Osteocyte (in vitro differentiated cells): Measurements from ENCODE around the gene MPP7. TPM values are rescaled to one million over a fixed set of nuclear protein-coding genes. Genes with fewer than 3 reads are reported as not detected.
A peak's percentile ranks its signal among the peaks of the same experiment; 100 is the strongest.

Experiments used
- DNase-seq: peaks from one replicate; pipeline ENCODE4 v3.0.0; 2021; ENCODE audit warnings: mixed read lengths; ENCODE audit not compliant: unreplicated experiment; ENCODE audit errors: extremely low spot score
- H3K27ac Mint-ChIP-seq: one replicate; pipeline ENCODE4 v1.8.0; 2021; ENCODE audit warnings: mild to moderate bottlenecking, mixed read lengths; ENCODE audit not compliant: unreplicated experiment
- H3K27me3 Mint-ChIP-seq: one replicate; pipeline ENCODE4 v1.8.0; 2021; ENCODE audit warnings: mixed read lengths; ENCODE audit not compliant: unreplicated experiment
- H3K36me3 Mint-ChIP-seq: one replicate; pipeline ENCODE4 v1.8.0; 2021; ENCODE audit warnings: mixed read lengths; ENCODE audit not compliant: unreplicated experiment
- H3K4me1 Mint-ChIP-seq: one replicate; pipeline ENCODE4 v1.8.0; 2021; ENCODE audit warnings: mixed read lengths; ENCODE audit not compliant: unreplicated experiment
- H3K4me3 Mint-ChIP-seq: one replicate; pipeline ENCODE4 v1.8.0; 2021; ENCODE audit warnings: mild to moderate bottlenecking, moderate library complexity, mixed read lengths; ENCODE audit not compliant: unreplicated experiment
- H3K9me3 Mint-ChIP-seq: one replicate; pipeline ENCODE4 v1.8.0; 2021; ENCODE audit warnings: mixed read lengths; ENCODE audit not compliant: unreplicated experiment
- total RNA-seq: library from RNA; stranded (reverse); gene quantifications from 2 replicates; pipeline ENCODE4 v1.2.1, GENCODE V29; 2021
- TF ChIP-seq, protein P1 (sequence below): fragments of 200-600 bp; sonication (generic); IDR thresholded peaks from 2 replicates; pipeline ENCODE4 v1.5.0; 2021; ENCODE audit warnings: antibody characterized with exemption, mild to moderate bottlenecking, moderate library complexity

Gene MPP7
- total RNA-seq, 1 donor from 2014 or later, result 37.4 TPM

- Mint-ChIP-seq H3K4me3 (no peak overlapping the region), H3K36me3 (no peaks in the 10 kb centered on the region), H3K27me3 (peaks cover 31% of the 10 kb centered on the region), H3K27ac (no peak overlapping the region), H3K4me1 (peaks cover 9% of the 10 kb centered on the region), H3K9me3 (no peaks in the 10 kb centered on the region)
- no peak for DNase-seq
- TF ChIP-seq, protein P1, sequence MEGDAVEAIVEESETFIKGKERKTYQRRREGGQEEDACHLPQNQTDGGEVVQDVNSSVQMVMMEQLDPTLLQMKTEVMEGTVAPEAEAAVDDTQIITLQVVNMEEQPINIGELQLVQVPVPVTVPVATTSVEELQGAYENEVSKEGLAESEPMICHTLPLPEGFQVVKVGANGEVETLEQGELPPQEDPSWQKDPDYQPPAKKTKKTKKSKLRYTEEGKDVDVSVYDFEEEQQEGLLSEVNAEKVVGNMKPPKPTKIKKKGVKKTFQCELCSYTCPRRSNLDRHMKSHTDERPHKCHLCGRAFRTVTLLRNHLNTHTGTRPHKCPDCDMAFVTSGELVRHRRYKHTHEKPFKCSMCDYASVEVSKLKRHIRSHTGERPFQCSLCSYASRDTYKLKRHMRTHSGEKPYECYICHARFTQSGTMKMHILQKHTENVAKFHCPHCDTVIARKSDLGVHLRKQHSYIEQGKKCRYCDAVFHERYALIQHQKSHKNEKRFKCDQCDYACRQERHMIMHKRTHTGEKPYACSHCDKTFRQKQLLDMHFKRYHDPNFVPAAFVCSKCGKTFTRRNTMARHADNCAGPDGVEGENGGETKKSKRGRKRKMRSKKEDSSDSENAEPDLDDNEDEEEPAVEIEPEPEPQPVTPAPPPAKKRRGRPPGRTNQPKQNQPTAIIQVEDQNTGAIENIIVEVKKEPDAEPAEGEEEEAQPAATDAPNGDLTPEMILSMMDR, result no peak
These were observed 8.2 kb upstream of the MPP7 start for GRCh38 chr10:28311104-28311503.

DNA sequence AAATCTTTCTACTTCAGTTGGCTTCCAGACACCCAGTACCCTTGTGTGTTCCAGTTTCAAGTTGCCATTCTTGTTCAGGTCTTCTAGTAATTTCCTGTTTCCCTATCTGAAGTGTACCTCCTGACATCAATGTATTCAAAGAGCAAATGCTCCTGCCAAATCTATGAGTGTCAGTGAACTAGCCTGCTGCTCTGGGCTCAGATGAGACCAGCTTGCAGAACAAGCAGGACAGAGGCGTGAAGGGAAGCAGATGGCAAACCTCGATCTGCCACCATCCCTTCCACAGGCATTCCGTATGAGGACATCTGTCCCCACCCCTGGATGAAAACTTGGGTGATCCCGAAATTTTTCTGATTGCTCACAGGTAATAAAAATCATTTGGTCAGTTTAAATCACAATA, 4.4 kb upstream of the MPP7 start:
- Mint-ChIP-seq H3K27me3 (peaks cover 53% of the 10 kb centered on the region), H3K36me3 (no peaks in the 10 kb centered on the region), H3K4me3 (no peak overlapping the region), H3K9me3 (no peaks in the 10 kb centered on the region), H3K27ac (no peak overlapping the region), H3K4me1 (peaks cover 12% of the 10 kb centered on the region)
- peak; percentile 23 for DNase-seq
- TF ChIP-seq, protein P1, result no peak

DNA sequence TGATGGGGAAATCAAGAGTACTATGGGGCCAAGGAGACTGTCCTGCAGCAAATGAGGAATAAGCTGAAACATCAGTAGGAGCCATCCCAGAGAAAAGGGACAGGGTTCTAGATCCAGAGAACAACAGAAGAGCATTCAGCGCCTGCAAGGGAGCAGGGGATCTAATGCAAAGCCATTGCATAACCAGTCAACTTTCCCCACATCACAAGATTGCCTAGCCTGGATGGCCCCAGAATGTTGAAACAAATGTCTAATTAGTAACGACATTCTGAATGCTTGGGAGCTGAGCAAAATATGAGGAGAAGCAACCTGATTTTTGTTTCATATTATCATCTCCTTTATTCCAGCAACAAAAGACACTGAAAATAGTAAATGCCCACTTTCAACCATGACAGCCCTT, 2.7 kb upstream of the MPP7 start:
- Mint-ChIP-seq H3K27ac (no peak overlapping the region), H3K27me3 (peaks cover 53% of the 10 kb centered on the region), H3K4me3 (no peak overlapping the region), H3K36me3 (no peaks in the 10 kb centered on the region), H3K9me3 (no peaks in the 10 kb centered on the region), H3K4me1 (peaks cover 26% of the 10 kb centered on the region)
- DNase-seq, result peak; percentile 42
- TF ChIP-seq, protein P1, result no peak

- Mint-ChIP-seq H3K4me3 (peak overlapping the region; percentile 91), H3K27ac (no peak overlapping the region), H3K9me3 (no peaks in the 10 kb centered on the region), H3K27me3 (peaks cover 48% of the 10 kb centered on the region), H3K4me1 (peaks cover 35% of the 10 kb centered on the region), H3K36me3 (no peaks in the 10 kb centered on the region)
- TF ChIP-seq, protein P1, result no peak
- DNase-seq, result no peak
These were observed 1.2 kb upstream of the MPP7 start for GRCh38 chr10:28304032-28304571.

- peaks cover 31% of the 10 kb centered on the region for H3K27me3 Mint-ChIP-seq
- DNase-seq, result peak; percentile 86
These were observed 739 bp downstream of the MPP7 start for GRCh38 chr10:28302012-28302637.

More at GRCh38 chr10:28302012-28302637, 739 bp downstream of the MPP7 start:
- TF ChIP-seq, protein P1, result no peak
- Mint-ChIP-seq H3K36me3 (peaks cover 4% of the 10 kb centered on the region), H3K9me3 (no peaks in the 10 kb centered on the region), H3K4me3 (peak overlapping the region; percentile 88), H3K27ac (peak overlapping the region; percentile 69), H3K4me1 (peaks cover 45% of the 10 kb centered on the region)
